Activated T-helper 2 cell treated with anti-CD3 and anti-CD28 coated beads, Interferon-gamma antibody, Interleukin-2, Interleukin-4, amounts not matched to agents 10 μg/mL and 5 μg/mL and 100 μg/mL, durations not matched to agents 14 hours and 24 hours and 36 hours (primary cell): ENCODE measurements around the gene ENO3. TPM values are rescaled to one million over a fixed set of nuclear protein-coding genes. Genes with fewer than 3 reads are reported as not detected.
A peak's percentile ranks its signal among the peaks of the same experiment; 100 is the strongest.

ENCODE experiments used
- DNase-seq: peaks from one replicate; pipeline ENCODE4 v3.0.0; 2021; ENCODE audit warnings: low spot score
- H3K27ac Mint-ChIP-seq: one replicate; pipeline ENCODE4 v1.8.0; 2021; ENCODE audit warnings: mixed read lengths
- H3K27me3 Mint-ChIP-seq: one replicate; pipeline ENCODE4 v1.8.0; 2021; ENCODE audit warnings: low read depth, mixed read lengths
- H3K36me3 Mint-ChIP-seq: one replicate; pipeline ENCODE4 v1.8.0; 2021; ENCODE audit warnings: low read depth, mixed read lengths
- H3K4me1 Mint-ChIP-seq: one replicate; pipeline ENCODE4 v1.8.0; 2021; ENCODE audit warnings: low read depth, mixed read lengths
- H3K4me3 Mint-ChIP-seq: one replicate; pipeline ENCODE4 v1.8.0; 2021; ENCODE audit warnings: low read depth, mild to moderate bottlenecking, moderate library complexity, mixed read lengths
- H3K9me3 Mint-ChIP-seq: one replicate; pipeline ENCODE4 v1.8.0; 2021; ENCODE audit warnings: mixed read lengths
- intact Hi-C: fragments of 100-400 bp; cut with micrococcal nuclease; formaldehyde crosslinking; loops from one replicate; pipeline ENCODE4 v1.15.1; 2023
- total RNA-seq: library from RNA; stranded (reverse); gene quantifications from 2 replicates; pipeline ENCODE4 v1.2.3, GENCODE V29; 2022

ENO3 gene
- total RNA-seq, 1 donor from 2014 or later = 47.9 TPM

GRCh38 chr17:4960279-4960922, 9.5 kb downstream of the ENO3 start:
- H3K4me3 Mint-ChIP-seq = no peak overlapping the region
- no peaks in the 10 kb centered on the region for H3K9me3 Mint-ChIP-seq
- peaks cover 6% of the 10 kb centered on the region for H3K4me1 Mint-ChIP-seq
- peak overlapping the region; percentile 42 for H3K27ac Mint-ChIP-seq
- no peak for DNase-seq
- intact Hi-C loops = no loop called here
- no peaks in the 10 kb centered on the region for H3K27me3 Mint-ChIP-seq
- H3K36me3 Mint-ChIP-seq = peaks cover 44% of the 10 kb centered on the region

- H3K27ac Mint-ChIP-seq = no peak overlapping the region
- H3K36me3 Mint-ChIP-seq = peaks cover 25% of the 10 kb centered on the region
- no peak for DNase-seq
- intact Hi-C loops = no loop called here
- H3K27me3 Mint-ChIP-seq = no peaks in the 10 kb centered on the region
- no peaks in the 10 kb centered on the region for H3K9me3 Mint-ChIP-seq
- H3K4me3 Mint-ChIP-seq = peak overlapping the region; percentile 22
- H3K4me1 Mint-ChIP-seq = peaks cover 27% of the 10 kb centered on the region
Measured at GRCh38 chr17:4965311-4965986, 14.5 kb downstream of the ENO3 start.

GRCh38 chr17:4966844-4967538, 16.1 kb downstream of the ENO3 start:
- H3K27ac Mint-ChIP-seq = peak overlapping the region; percentile 72
- H3K27me3 Mint-ChIP-seq = no peaks in the 10 kb centered on the region
- H3K9me3 Mint-ChIP-seq = no peaks in the 10 kb centered on the region
- intact Hi-C loops = loop anchor here (1.0 to 2.0 kb wide), 3 partner anchors 19 to 58 kb away; partner anchors contain the start of genes PFN1, RNF167 and SLC25A11
- H3K4me3 Mint-ChIP-seq = no peak overlapping the region
- peak; percentile 97 for DNase-seq
- peaks cover 35% of the 10 kb centered on the region for H3K4me1 Mint-ChIP-seq
- H3K36me3 Mint-ChIP-seq = peaks cover 20% of the 10 kb centered on the region

- Mint-ChIP-seq H3K27ac (peak within 1 kb of the TSS; percentile 72), H3K9me3 (no peaks in the 10 kb centered on the region), H3K4me3 (no peak within 1 kb of the TSS), H3K36me3 (peaks cover 26% of the 10 kb centered on the region), H3K27me3 (no peaks in the 10 kb centered on the region), H3K4me1 (peaks cover 35% of the 10 kb centered on the region)
- intact Hi-C loops = loop anchor here (1.0 to 2.0 kb wide), 4 partner anchors 19 to 59 kb away; partner anchors contain the start of genes CAMTA2, PFN1, RNF167 and SLC25A11
- DNase-seq = peak; percentile 94
Measured at GRCh38 chr17:4967539-4968485, 16.9 kb downstream of the ENO3 start, which contains the start of gene SPAG7. TSS of gene SPAG7 (minus strand) at chr17:4967817. CDS start at chr17:4967804, 13 bp downstream.

- intact Hi-C loops = loop anchor here (2.0 kb wide), 1 partner anchor 18 kb away; the partner anchor contains the start of gene CAMTA2
- no peak overlapping the region for H3K4me3 Mint-ChIP-seq
- DNase-seq = no peak
- H3K9me3 Mint-ChIP-seq = no peaks in the 10 kb centered on the region
- no peaks in the 10 kb centered on the region for H3K27me3 Mint-ChIP-seq
- H3K27ac Mint-ChIP-seq = no peak overlapping the region
- peaks cover 29% of the 10 kb centered on the region for H3K36me3 Mint-ChIP-seq
- H3K4me1 Mint-ChIP-seq = peaks cover 35% of the 10 kb centered on the region
Measured at GRCh38 chr17:4968486-4969046, 17.6 kb downstream of the ENO3 start.

DNA sequence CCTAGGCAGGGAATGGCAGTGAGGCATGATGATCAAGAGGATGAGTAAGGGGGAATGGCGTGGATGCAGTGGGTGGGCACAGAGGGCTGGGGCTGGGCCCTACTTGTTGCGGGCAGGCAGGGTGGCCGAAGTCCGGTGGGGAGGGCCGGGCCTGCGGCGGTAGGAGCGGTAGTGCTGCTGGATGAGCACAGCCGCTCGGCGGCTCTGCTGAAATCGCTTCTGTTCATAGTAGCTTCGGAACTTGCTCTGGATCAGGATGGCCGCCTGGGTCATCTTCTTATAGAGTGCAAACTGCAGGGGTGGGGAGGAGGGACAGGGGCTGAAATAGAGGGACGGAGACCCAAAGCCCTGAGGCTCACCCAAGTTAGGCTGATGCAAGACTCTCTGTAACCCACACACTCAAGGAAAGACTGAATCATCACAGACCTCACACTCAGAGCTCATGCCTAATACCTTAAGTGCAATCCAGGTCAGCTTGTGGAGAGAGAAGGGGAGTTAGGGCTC, 18.2 kb downstream of the ENO3 start:
- no peaks in the 10 kb centered on the region for H3K9me3 Mint-ChIP-seq
- H3K36me3 Mint-ChIP-seq = peaks cover 34% of the 10 kb centered on the region
- no peaks in the 10 kb centered on the region for H3K27me3 Mint-ChIP-seq
- peaks cover 35% of the 10 kb centered on the region for H3K4me1 Mint-ChIP-seq
- DNase-seq = peak; percentile 22
- intact Hi-C loops = loop anchor here (2.0 kb wide), 1 partner anchor 18 kb away; the partner anchor contains the start of gene CAMTA2
- no peak overlapping the region for H3K27ac Mint-ChIP-seq
- no peak overlapping the region for H3K4me3 Mint-ChIP-seq

GRCh38 chr17:4969551-4970173, 18.7 kb downstream of the ENO3 start:
- no peak overlapping the region for H3K4me3 Mint-ChIP-seq
- intact Hi-C loops = loop anchor here (2.0 kb wide), 1 partner anchor 17 kb away; the partner anchor contains the start of gene CAMTA2
- no peaks in the 10 kb centered on the region for H3K9me3 Mint-ChIP-seq
- H3K4me1 Mint-ChIP-seq = peaks cover 35% of the 10 kb centered on the region
- peaks cover 40% of the 10 kb centered on the region for H3K36me3 Mint-ChIP-seq
- H3K27me3 Mint-ChIP-seq = no peaks in the 10 kb centered on the region
- DNase-seq = no peak
- H3K27ac Mint-ChIP-seq = no peak overlapping the region

GRCh38 chr17:4970273-4970672, 19.4 kb downstream of the ENO3 start:
- H3K36me3 Mint-ChIP-seq = peaks cover 43% of the 10 kb centered on the region
- peaks cover 34% of the 10 kb centered on the region for H3K4me1 Mint-ChIP-seq
- DNase-seq = no peak
- no peak overlapping the region for H3K27ac Mint-ChIP-seq
- no peaks in the 10 kb centered on the region for H3K9me3 Mint-ChIP-seq
- intact Hi-C loops = no loop called here
- H3K4me3 Mint-ChIP-seq = peak overlapping the region; percentile 6
- no peaks in the 10 kb centered on the region for H3K27me3 Mint-ChIP-seq

DNA sequence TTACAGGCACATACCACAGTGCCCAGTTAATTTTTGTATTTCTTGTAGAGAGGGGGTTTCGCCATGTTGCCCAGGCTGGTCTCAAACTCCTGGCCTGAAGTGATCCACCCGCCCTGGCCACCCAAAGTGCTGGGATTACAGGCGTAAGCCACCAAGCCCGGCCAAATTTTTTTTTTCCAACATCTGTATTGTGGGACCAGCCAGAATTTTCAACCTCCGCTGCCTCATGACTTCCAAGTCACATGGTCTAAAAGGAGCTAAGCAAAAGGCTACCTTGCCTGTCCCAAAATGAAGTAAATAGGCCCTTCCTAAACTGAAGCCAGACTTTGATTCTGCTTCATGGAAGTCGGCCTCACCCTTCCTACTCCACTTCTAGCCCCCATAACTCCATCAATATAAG, 20.9 kb downstream of the ENO3 start:
- no peaks in the 10 kb centered on the region for H3K9me3 Mint-ChIP-seq
- H3K27ac Mint-ChIP-seq = no peak overlapping the region

DNA sequence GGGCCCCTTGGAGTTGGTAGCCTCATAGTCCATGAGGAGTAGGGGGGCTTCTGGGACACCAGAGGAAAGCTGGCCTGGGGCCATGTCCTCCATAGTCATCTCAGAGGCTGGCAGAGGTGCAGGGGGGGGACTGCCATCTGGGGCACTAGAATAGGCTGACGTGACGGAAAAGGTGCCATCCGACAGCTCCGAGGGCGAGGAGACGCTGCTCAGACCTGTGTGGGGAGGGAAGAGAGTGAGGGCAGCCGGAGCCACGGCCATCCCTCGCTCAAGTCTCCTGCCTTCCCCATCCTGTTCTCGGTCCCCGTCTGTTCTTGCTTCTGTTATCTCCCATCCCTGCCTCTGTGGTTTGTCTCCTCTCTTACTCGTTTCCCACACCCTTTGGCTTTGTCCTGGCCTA, 21.4 kb downstream of the ENO3 start:
- H3K4me3 Mint-ChIP-seq = no peak overlapping the region
- intact Hi-C loops = no loop called here
- H3K27ac Mint-ChIP-seq = no peak overlapping the region
- H3K4me1 Mint-ChIP-seq = peaks cover 28% of the 10 kb centered on the region
- no peaks in the 10 kb centered on the region for H3K27me3 Mint-ChIP-seq
- DNase-seq = no peak
- no peaks in the 10 kb centered on the region for H3K9me3 Mint-ChIP-seq
- peaks cover 44% of the 10 kb centered on the region for H3K36me3 Mint-ChIP-seq

More for the DNA sequence above, 20.9 kb downstream of the ENO3 start:
- Mint-ChIP-seq H3K36me3 (peaks cover 39% of the 10 kb centered on the region), H3K4me3 (no peak overlapping the region), H3K27me3 (no peaks in the 10 kb centered on the region), H3K4me1 (peaks cover 28% of the 10 kb centered on the region)
- no peak for DNase-seq
- intact Hi-C loops = no loop called here

DNA sequence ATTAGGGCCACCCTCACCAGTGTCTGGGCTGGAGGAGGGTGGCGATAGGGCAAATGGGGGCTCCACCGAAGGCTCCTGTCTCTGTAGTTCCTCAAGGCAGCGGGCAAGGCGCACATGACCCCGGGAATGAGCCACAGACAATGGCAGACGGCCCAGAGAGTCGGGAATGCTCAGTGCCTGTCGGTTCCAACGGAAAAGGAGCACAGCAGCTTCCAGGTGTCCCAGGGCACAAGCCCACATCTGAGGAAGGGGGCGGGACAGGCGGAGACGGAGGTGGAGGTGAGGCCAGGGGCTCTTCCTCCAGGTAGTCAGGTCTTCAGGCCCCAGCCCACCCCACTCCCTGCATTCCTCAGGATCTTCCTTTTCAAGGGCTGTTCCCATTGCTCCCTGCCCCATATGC, 21.8 kb downstream of the ENO3 start:
- H3K4me3 Mint-ChIP-seq = no peak overlapping the region
- H3K27me3 Mint-ChIP-seq = no peaks in the 10 kb centered on the region
- H3K27ac Mint-ChIP-seq = no peak overlapping the region
- intact Hi-C loops = no loop called here
- peaks cover 28% of the 10 kb centered on the region for H3K4me1 Mint-ChIP-seq
- no peak for DNase-seq
- no peaks in the 10 kb centered on the region for H3K9me3 Mint-ChIP-seq
- peaks cover 47% of the 10 kb centered on the region for H3K36me3 Mint-ChIP-seq
